Activated CD4-positive, CD25-positive, alpha-beta regulatory T cell treated with anti-CD3 and anti-CD28 coated beads, Interleukin-2, amount 50 U/mL, for 16 hours (primary cell): Measurements from ENCODE around the gene CLEC18C.
"Not testable (repeated sequence)": the region's sequence is repeated elsewhere in the genome, so short reads cannot be mapped to it uniquely, and the experiment has no call there.

Source experiments
- DNase-seq: peaks from one replicate; pipeline ENCODE4 v3.0.0-alpha.2; 2020; ENCODE audit warnings: low read depth, low spot score

CLEC18C gene

GRCh38 chr16:70173212-70173837 lies at the start of gene CLEC18C:
TSS of gene CLEC18C (plus strand) at chr16:70173787. CDS start at chr16:70174279, 492 bp downstream.
- not testable (repeated sequence) for DNase-seq

DNA sequence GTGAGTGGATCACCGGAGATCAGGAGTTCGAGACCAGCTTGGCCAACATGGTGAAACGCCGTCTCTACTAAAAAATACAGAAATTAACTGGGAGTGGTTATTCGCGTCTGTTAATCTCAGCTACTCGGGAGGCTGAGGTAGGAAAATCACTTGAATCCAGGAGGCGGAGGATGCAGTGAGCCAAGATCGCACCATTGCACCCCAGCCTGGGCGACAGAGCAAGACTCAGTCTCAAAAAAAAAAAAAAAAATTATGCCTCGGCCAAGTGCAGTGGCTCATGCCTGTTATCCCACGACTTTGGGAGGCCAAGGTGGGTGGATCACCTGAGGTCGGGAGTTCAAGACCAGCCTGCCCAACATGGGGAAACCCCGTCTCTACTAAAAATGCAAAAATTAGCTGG lies 49.8 kb upstream of the CLEC18C start:
- DNase-seq: not testable (repeated sequence)

GRCh38 chr16:70126226-70126625 lies 47.4 kb upstream of the CLEC18C start:
- not testable (repeated sequence) for DNase-seq

DNA sequence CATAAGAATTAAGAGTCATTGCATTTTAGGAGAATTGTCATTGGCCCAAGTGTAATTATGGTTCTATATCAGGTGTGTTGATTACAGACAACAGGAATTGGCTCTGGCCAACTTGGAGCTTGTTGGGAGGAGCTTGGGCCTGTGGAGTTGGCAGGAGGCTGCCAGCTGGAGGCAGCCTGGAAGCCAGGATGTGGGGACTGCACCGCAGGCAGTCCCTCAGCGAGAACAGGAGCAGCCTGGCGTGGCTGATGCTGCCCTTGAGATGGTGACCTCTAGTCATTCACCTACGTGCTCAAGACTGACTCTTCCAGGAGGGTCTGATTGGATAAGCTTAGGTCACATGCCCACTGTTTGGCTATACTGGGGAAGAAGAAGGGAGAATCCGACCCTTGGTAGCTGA lies 45.9 kb upstream of the CLEC18C start:
- not testable (repeated sequence) for DNase-seq

GRCh38 chr16:70128844-70129243 lies 44.7 kb upstream of the CLEC18C start:
- not testable (repeated sequence) for DNase-seq

- DNase-seq: not testable (repeated sequence)
Observed at GRCh38 chr16:70135796-70136195, 37.8 kb upstream of the CLEC18C start.

DNA sequence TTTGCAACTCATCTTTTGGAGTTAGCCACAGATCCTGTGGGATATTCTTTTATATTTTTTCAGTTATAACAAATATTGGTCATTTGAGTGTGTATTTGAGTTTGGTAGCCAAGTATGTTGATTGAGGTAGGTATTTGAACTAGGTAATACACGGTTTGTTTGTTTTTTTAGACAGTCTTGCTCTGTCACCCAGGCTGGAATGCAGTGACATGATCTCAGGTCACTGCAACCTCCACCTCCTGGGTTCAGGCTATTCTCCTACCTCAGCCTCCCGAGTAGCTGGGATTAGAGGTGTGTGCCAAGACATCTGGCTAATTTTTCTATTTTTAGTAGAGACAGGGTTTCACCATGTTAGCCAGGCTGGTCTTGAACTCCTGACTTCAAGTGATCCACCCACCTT lies 37.0 kb upstream of the CLEC18C start:
- DNase-seq: not testable (repeated sequence)

DNA sequence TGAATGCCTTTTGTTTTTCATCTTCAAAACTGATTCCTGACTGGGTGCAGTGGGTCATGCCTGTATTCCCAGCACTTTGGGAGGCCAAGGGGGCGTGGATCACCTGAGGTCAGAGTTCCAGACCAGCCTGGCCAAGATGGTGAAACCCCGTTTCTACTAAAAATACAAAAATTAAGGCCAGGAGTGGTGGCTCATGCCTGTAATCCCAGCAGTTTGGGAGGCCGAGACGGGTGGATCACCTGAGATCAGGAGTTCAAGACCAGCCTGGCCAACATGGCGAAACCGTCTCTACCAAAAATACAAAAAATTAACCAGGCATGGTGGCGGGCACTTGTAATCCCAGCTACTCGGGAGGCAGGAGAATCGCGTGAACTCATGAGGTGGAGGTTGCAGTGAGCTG lies 30.8 kb upstream of the CLEC18C start:
- not testable (repeated sequence) for DNase-seq

GRCh38 chr16:70143231-70143895 lies 30.2 kb upstream of the CLEC18C start:
- DNase-seq: not testable (repeated sequence)

DNA sequence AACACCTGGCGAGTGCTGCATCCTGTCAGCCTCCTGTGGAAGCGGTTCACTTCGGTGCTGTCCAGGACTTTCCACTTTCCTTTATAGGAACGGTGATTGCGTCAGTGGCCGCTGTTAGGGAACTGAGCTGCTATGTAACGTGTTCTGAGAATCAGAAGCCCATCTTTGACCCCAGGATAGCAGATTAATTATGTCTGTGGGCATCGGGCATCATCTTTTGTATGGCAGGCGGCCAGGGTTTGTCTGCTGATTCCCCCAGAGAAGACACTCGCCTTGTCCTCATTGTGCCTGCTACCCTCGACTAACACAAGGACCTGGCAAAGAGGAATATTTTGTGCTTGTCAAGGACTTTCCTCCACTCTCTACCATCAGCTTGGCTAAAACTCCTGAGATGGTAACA lies 25.7 kb upstream of the CLEC18C start:
- not testable (repeated sequence) for DNase-seq

GRCh38 chr16:70148453-70148852 lies 25.1 kb upstream of the CLEC18C start:
- not testable (repeated sequence) for DNase-seq

DNA sequence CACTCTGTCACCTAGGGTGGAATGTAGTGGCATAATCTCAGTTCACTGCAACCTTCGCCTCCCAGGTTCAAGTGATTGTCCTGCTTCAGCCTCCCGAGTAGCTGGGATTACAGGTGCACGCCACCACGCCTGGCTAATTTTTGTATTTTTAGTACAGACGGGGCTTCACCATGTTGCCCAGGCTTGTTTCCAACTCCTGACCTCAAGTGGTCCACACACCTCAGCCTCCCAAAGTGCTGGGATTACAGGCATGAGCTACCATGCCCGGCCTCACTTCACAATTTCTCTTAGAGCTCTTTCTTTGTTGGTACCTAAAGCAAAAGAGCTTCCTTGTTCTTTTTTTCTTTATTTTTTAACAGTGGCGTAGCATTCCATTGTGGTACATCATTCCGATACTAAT lies 24.3 kb upstream of the CLEC18C start:
- not testable (repeated sequence) for DNase-seq

DNA sequence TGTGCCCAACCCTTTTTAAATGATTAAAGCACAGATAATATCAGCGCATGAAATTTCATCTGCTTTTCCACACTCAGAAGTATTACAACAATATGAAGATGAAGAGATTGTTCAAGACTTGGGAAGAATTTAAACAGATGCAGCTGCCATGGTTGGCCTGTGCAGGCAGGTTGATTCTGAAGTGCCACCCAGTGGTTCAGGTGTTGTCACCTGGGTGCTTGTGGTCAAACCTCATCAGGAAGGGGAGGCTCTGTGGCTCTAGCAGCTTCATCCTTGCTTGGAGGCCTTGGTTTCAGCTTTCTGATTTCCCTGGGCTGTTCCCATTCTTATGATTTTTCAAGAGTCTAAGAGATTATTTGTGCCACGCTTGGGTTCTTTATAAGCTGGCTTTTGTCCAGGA lies 22.2 kb upstream of the CLEC18C start:
- DNase-seq: no peak

DNA sequence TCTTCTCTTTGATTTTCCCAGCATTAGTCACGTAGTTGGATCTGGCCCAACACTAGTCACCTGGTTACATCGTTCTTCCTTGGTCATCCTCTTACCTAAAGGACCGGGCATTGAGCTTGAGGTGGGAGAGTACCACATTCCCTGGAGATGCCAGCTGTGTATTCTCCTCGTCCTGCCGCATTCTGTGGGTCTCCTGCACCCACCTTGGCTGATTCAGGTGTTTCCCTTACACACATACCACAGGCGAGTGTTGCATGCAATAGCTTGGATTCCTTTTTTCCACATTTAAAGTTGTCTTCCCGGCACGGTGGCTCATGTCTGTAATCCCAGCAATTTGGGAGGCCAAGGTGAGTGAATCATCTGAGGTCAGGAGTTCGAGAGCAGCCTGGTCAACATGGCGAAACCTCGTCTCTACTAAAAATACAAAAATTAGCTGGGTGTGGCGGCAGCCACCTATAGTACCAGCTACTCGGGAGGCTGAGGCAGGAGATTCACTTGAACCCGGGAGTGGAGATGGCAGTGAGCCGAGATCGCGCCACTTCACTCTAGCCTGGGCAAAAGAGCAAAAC lies 21.6 kb upstream of the CLEC18C start:
- no peak for DNase-seq

DNA sequence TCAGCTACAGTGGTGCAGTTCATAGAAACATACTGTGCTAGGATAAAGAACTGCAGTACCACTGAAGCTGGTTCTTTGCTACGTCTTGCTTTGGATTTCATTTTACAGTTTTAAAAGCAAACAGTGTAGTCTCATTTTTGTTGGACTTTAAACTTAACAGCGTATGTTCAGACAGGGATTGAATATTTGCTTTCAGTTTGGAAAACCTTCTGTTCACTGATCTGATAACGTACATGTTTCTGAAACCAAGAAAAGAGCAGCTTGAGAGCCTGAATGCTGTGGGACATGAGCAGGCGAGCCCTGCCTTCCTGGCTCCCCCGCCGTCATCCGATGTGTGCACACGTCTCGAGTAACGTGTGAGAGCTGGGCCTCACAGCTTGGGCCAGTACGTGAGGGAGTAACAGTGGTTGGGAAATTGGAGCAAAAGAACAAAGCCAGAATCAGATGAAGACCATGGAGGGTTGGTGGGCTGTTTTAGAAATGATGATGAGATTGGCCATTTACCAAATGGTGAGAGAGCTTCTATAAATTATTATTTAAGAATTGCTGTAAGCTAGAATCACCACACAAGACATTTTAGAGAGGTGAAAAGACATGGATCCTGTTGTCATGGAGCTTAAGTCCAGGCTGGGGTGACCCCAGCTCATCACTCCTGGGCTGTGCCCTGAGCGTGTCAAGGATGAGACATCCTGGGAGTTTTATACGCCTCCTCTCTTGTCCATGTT lies 20.8 kb upstream of the CLEC18C start:
- DNase-seq: no peak

DNA sequence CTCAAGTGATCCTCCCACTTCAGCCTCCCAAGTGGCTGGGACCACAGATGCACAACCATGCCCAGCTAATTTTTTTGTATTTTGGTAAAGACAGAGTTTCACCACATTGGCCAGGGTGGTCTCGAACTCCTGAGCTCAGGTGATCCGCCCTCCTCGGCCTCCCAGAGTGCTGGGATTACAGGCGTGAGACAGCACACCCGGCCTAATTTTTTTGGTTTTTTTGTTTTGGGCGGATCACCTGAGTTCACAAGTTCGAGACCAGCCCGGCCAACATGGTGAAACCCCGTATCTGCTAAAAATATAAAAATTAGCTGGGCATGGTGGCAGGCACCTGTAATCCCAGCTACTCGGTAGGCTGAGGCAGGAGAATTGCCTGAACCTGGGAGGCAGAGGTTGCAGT lies 18.9 kb upstream of the CLEC18C start:
- DNase-seq: not testable (repeated sequence)

- no peak for DNase-seq
Observed at GRCh38 chr16:70156207-70156978, 17.2 kb upstream of the CLEC18C start.

DNA sequence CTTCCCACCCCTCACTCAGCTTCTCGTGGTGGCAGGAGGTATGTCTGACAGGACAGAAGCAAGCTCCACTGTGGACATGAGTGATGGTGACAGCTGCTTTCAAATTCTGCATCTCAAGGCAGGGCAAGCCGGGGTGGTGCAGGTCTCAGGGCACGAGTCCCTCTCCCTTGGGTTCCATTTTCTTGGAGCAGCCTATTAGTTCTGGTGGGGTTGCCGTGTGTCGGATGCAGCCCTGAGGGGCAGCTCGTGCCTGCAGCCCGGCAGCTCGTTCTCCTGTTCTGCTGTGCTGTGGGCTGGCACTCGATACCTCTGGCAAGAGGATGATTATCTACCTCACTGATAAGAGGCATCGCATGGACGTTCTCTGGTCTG lies 16.5 kb upstream of the CLEC18C start:
- no peak for DNase-seq

GRCh38 chr16:70157477-70158260 lies 15.9 kb upstream of the CLEC18C start:
- no peak for DNase-seq

GRCh38 chr16:70158261-70158939 lies 15.2 kb upstream of the CLEC18C start:
- DNase-seq: no peak
